ENCODE measurements around the gene RAD9B. TPM values are rescaled to one million over a fixed set of nuclear protein-coding genes. Genes with fewer than 3 reads are reported as not detected.

RAD9B gene
- 1.9 TPM for total RNA-seq

GRCh38 chr12:110501752-110502738, at the start of gene RAD9B, which contains the start of gene VPS29:
TSS of gene RAD9B (plus strand) at chr12:110502331. CDS start at chr12:110502338, 7 bp downstream.
TSS of gene VPS29 (minus strand) at chr12:110502111. CDS start at chr12:110502051, 60 bp downstream.

GRCh38 chr12:110468214-110469048, 33.7 kb upstream of the RAD9B start, which contains the start of the genes FAM216A and GPN3:
TSS of gene FAM216A (plus strand) at chr12:110468845. CDS start at chr12:110468876, 31 bp downstream.
TSS of gene GPN3 (minus strand) at chr12:110468257. CDS start at chr12:110468203, 54 bp downstream.

Other genes with a start within 250 kb of the RAD9B start
- 192 TPM for gene ATP2A2, start 221.1 kb upstream of the RAD9B start, total RNA-seq
- 67.0 TPM for gene ANAPC7, start 98.6 kb upstream of the RAD9B start, total RNA-seq
- 195 TPM for gene ARPC3, start 52.0 kb upstream of the RAD9B start, total RNA-seq
- 16.1 TPM for gene GPN3, start 34.1 kb upstream of the RAD9B start, total RNA-seq
- gene FAM216A, start 33.5 kb upstream of the RAD9B start, total RNA-seq, result 16.7 TPM
- 107 TPM for gene VPS29, start 220 bp upstream of the RAD9B start, total RNA-seq
- 16.7 TPM for gene PPTC7, start 81.0 kb downstream of the RAD9B start, total RNA-seq
- 49.9 TPM for gene TCTN1, start 111.8 kb downstream of the RAD9B start, total RNA-seq
- 6.8 TPM for gene HVCN1, start 186.8 kb downstream of the RAD9B start, total RNA-seq
- 220 TPM for gene PPP1CC, start 240.6 kb downstream of the RAD9B start, total RNA-seq